ENCODE measurements around the gene TRERF1.

The TRERF1 gene

DNA sequence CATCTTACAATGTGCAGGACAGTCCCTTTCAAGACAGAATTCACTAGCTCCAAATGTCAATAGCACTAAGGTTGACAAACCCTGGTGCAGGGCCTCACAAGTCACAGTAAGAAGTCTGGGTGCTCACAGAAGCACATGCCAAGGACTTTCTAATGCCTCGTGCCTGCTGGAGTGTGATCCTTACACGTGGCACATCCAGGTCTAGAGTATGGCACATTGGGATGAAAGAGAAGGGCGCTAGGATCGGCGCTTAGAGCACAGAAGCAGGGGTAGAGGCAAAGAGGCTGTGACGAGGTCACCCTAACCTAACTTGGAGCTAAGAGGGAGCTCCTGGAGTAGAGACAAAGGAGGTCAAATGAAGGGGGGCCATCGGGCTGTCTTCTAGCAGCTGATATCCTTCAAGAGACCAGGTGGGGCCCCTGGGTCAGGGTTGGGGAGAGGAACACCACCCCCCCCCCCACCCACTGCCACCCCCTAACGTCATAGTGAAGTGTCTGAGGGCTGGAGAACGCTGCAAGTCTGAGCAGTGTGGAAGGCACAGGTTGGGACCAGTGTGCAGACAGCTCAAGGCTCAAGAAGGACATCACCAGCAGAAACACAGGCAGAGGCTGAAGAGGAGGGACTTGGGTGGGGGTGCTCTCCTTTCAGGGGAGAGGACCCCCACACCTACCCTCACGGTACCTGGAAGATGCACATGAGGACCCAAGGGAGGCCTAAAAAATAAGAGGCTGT is 136.3 kb downstream of the TRERF1 start:
- in situ Hi-C loops (cut with MboI; ENCODE audit: low sequenced_read_pairs), result no loop called here

DNA sequence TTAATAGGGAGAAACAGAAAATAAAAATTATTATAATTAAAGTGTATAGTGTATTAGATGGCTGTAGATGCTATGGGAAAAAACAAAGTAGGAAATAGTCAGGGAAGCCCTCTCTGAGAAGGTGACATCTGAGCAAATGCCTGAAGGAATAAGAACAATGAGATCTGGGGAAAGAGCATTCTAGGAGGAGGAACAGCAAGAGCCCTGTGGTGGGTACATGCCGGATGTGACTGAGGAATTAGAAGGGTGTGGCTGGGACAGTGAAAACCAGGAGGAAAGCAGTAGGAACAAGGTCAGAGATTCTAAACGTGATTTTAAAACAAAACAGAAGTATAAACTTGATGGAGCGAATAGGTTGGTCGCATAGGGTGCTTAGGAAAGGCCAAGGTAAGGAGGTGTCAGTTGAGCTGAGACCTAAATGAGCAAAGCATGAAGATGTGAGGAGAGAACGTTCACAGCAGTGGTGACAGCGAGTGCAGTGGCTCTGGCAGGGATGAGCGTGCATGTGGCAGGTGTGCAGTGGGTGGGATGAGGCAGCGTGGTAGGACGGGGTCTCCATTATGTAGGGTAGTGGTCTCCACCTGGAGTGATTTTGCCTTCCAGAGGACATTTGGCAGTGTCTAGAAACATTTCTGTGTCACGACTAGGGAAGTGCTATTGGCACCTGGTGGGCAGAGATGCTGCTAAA is 137.0 kb downstream of the TRERF1 start:
- in situ Hi-C loops (cut with MboI; ENCODE audit: low sequenced_read_pairs), result no loop called here

DNA sequence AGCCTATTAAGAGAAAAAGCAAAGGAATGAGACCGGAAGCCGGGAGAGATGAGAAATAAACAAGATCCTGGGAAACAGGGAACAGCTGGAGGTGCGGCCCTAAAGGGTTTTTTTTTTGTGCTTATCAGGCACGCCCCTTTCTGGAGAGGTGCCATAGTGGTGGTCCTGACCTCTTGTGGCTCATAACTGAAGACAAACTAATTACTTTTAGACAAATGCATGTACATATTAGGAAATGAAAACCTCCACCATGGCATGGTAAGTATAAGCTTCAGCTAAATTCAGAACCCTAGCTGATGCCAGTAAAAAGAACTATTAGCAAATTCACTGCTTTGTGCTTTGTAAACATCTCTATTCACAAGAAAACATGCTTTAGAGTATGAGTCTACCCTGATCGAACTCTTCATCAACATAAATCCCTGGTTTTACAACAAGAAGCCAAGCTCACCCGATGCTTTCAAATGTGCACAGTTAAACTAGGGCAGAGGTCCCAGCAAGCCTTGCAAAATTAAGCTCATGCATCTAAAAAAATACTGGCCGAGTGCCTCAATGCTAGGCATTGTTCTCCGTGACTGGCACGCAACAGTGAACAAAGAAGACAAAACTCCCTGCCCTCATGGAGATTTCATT is 137.7 kb downstream of the TRERF1 start:
- in situ Hi-C loops (cut with MboI; ENCODE audit: low sequenced_read_pairs), result no loop called here

DNA sequence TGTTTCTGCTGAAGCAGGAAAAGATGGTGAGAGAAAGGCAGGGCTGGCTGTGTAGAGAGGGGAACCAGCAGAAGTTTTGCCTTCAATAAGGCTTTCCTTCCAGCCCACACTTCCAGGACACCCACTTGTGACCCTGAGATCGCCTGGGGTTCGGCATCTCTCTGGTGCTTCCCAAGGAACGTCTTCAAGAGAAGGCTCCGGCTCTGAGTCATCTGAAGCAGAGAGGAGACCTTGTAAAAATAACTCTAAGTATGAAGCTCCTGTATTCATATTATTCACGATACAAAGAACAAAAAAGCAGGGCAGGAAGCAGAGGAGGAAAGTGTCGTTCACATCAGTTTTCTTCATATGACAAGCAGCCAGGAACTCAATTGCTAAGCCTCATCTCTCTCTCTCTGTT is 138.7 kb downstream of the TRERF1 start:
- in situ Hi-C loops (cut with MboI; ENCODE audit: low sequenced_read_pairs), result no loop called here

DNA sequence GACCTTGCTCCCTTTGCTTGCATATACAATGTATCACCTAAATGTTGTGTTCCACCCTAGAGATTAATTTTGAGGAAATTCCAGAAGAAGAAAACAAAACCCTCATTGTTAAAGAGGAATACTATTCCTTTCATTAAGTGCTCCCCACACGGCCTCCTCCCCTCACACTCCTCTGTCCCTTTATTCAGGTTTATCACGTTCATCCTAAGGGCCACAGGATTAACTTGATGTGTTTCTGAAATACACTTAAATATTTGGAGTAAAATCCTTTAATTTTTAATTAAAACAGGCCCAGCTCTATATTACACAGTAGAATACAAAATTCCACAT is 144.6 kb downstream of the TRERF1 start:
- in situ Hi-C loops (cut with MboI; ENCODE audit: low sequenced_read_pairs), result no loop called here

DNA sequence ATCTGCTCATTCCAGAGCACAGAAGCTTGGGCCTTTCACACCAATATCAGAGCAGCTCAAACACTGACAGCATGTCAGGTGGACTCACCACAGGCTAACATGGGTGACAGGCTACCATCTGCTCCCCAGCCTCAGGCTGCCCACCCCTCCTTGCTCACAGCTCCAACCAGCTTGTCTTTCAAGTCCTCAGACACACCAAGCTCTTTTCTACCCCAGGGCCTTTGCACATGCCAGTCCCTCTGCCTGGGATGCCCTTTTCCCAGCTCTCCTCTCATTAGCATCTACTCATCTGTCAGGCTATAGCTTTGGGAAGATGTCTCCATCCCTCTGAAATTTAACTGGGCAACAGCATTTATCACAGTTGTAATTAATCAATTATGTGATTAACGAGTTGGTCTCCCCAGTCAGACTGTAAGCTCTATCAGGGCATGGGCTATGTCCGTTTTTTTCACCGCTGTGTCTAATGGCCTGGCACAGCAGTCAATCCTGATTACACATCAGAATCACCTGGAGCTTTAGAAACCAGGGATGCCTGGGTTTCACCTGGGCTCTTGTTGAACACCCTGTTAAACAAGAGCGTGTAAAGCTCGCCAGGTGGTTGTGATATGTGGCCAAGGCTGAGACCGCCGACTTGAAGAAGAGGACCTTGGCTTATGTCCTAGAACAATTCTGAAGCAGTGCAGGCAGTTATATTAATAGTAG is 145.1 kb downstream of the TRERF1 start:
- in situ Hi-C loops (cut with MboI; ENCODE audit: low sequenced_read_pairs), result no loop called here

DNA sequence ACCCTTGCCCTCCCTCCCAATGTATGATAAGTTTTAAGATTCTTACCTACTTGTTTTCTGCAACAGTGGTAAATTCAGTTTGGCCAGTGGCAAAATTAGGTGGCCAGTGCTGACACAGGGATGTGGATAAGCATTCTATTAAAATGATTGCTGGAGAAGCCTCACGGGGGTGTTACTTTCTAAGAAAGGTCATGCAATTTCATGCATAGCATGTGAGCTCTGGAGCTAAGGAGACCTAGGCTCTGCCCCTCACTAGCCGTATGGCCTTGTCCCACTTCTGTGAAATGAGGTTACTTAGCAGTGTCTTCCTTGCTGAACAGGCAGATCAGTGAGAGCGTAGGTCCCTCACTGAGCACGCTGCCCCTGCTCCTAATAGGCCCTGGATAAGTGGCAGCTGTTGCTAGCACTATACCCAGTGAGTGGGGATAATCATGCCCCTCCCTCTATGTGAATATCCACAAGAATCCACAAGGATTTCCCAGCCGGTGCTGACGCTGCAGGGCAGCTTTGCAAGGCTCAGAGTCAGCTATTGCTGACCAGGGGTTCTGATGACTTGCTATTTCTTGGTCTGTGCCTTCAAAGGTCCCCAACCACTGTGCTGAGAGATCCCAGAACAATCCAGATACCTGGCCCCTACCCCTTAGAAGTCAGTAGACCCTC is 147.5 kb downstream of the TRERF1 start:
- in situ Hi-C loops (cut with MboI; ENCODE audit: low sequenced_read_pairs), result no loop called here

DNA sequence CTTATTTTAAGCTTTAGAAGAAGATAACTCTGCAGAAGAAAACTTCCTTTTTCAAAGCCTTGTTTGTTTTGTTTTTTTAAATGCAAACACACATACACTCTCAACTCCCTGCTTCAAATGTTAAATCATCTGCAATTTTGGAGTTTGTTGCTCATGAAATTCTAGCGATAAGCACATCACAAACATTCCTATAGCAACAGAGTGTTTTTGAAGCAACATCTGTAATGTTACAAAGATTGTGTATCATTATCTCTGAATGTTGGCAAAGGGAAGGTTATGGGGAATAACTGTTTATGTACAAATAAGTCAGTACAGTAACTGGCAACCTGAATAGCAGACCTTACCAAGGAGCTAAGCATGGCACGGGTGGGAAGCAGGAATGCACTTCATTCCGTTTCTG is 149.3 kb downstream of the TRERF1 start:
- in situ Hi-C loops (cut with MboI; ENCODE audit: low sequenced_read_pairs), result no loop called here

DNA sequence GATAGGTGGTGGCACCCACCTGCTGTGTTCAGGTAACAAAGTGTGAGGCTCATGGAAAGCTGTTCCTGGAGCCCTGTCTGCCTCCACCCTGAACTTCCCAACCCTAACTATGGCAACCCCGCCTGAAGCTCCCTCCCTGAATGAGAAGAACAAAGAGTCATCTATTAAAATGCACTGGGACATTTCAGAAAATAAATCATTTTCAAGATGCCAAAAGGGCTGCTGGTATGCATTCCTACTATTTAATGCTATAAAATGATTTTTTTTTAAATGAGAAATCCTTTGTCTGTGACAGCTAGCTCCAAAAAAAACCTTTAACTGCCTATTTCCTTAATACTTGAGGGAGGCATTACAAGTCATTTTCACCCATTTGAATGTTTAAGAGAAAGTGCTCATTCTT is 149.7 kb downstream of the TRERF1 start:
- in situ Hi-C loops (cut with MboI; ENCODE audit: low sequenced_read_pairs), result no loop called here

DNA sequence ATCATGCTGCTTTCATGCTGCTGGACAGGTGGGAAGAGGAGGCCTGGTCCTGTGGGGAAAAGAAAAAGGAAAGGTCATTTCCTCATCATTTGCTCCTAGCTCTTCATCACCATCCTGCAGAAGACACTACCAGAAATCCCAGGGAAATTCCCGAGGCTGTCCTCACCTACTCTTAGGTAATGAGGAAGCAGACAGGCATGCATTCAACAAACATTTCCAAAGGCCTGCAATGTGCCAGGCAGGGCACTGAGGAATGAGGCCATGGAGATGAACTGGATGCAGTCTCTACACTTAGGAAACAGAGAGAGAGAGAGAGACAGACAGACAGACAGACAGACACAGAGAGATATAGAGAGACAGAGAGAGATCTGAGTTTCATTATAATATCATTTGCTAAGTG is 151.0 kb downstream of the TRERF1 start:
- in situ Hi-C loops (cut with MboI; ENCODE audit: low sequenced_read_pairs), result no loop called here

DNA sequence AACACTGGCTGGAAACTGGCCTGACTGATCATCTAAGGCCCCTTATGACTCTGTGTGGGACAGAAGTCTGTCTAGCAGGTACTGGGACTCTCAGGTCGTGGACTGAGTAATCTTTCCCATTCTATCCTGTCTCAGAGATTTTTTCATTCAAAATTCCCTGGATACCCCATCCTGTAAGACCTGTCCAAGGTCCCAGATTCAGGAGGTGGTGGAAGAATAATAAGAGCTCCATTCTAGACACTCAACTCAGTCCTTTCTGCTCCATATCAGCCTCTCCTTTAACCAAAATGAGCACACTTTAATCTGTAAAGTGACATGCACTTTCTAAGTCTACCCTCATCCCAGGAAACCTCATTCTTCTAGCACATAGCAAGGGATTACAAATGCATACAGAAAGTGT is 151.5 kb downstream of the TRERF1 start:
- in situ Hi-C loops (cut with MboI; ENCODE audit: low sequenced_read_pairs), result no loop called here

DNA sequence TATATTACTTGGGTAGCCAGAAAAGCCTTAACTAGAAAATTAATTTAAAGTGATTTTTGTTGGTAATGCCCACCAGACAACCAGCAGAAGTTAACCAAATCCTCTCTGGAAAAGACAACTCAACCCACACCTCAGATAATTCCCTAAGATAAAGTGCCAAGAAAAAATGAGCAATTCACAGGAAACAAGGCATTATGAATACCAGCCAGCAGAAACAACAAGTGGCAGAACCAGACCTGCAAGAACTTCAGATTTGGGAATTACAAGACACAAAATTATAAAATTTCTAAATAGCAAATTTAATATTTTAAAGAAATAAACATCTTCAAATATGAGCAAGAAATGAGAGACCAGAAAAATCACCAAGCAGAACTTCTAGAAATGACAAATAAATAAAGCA is 154.1 kb downstream of the TRERF1 start:
- in situ Hi-C loops (cut with MboI; ENCODE audit: low sequenced_read_pairs), result no loop called here

DNA sequence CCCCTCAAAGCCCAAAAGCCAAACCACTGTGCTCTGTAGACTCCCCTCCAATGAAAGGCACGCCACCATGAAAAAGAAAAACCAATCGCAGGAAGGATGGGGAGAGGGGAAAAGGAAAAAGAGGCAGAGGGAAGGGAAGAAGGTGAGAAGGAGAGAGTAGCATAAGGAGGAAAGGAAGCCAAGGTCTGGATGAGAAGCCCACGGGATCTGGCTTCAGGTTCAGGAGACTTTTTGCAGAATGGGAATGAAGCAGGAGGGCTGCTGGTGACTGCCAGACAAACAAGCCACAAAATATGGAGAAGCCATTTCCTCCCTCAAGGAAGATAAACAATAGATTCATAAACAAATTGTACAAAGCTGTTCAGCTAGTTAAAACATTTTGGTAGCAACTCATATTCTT is 155.1 kb downstream of the TRERF1 start:
- in situ Hi-C loops (cut with MboI; ENCODE audit: low sequenced_read_pairs), result no loop called here

DNA sequence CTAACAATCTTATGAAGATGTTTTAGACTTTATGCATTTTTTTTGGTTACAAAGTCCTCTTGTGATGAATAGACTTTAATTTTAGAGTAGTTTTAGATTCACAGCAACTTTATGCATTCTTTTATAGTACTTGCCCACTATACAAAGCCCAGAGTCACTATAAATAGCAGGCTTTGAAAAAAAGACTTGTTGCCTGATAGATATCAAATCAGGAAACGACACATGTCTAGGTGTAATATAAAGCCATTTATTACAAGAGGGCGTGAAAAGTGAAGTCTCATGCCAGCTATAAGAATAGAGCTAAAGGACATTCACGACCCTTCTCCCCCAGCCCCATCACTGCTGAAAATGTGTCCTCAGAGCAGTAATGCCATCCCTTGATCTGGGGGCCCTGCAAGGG is 156.0 kb downstream of the TRERF1 start:
- in situ Hi-C loops (cut with MboI; ENCODE audit: low sequenced_read_pairs), result no loop called here

DNA sequence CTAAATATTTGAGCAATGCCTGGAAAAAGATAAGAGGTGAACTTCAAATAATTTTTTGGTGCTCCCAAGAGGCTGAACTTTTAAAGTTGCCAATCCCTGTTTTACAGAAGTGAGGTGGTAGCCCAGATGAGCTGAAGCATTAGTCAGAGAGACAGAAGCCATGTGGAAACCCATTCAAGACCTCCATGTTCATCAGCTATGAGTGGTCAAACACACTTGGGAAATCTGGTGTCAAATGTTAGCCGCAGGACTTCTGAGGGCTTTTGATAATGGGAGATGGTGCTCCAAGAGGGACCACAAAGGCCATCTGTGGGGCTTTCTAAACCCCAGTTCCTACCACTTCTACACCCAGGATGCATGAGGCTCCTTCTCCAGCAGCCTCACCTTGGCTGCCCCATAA is 156.5 kb downstream of the TRERF1 start:
- in situ Hi-C loops (cut with MboI; ENCODE audit: low sequenced_read_pairs), result no loop called here

DNA sequence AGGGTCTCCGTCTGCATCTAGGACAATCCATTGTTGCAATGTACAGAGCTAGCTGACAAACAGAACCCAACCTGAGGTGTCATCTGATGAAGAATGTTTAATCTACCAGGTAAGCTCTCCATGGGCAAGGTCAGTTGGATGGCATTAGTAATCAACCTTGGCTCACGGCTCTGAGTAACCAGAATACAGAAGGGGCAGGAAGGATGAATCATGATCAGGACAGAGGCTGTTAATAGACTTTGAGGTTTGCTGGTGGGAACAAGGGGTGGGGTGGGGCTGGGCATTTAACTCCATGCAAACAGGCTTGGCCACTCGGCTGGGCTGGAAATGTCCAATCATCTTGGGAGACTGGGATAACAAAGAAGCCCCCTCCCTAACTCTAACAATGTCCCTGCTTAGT is 157.0 kb downstream of the TRERF1 start:
- in situ Hi-C loops (cut with MboI; ENCODE audit: low sequenced_read_pairs), result no loop called here

DNA sequence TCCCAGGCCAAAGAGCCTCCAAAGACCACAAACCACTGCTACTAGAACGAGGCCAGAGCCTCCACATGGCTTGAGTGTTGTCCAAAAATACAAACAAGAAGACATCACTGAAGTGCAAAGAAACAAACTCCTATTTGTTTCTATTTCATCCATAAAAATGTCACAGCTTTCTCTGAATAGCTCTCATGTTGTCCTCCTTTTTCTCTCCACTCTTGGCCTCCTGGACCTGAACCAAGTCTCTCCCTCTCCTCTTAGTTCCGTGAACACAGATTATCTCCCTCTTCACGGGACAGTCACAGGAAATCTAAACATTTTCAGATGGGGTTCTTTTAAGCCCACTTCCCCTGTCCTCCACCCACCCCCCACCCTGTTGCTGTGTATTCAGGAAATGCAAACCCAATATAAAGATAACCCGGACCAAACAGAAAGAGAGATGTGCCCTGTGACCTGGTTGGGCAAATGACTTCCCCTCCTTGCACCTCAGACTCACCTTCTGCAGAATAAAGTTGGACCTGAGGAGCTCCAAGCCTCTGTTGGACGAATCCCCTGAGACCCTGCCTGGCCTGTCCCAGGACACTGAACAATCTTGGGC is 158.2 kb downstream of the TRERF1 start:
- in situ Hi-C loops (cut with MboI; ENCODE audit: low sequenced_read_pairs), result no loop called here

DNA sequence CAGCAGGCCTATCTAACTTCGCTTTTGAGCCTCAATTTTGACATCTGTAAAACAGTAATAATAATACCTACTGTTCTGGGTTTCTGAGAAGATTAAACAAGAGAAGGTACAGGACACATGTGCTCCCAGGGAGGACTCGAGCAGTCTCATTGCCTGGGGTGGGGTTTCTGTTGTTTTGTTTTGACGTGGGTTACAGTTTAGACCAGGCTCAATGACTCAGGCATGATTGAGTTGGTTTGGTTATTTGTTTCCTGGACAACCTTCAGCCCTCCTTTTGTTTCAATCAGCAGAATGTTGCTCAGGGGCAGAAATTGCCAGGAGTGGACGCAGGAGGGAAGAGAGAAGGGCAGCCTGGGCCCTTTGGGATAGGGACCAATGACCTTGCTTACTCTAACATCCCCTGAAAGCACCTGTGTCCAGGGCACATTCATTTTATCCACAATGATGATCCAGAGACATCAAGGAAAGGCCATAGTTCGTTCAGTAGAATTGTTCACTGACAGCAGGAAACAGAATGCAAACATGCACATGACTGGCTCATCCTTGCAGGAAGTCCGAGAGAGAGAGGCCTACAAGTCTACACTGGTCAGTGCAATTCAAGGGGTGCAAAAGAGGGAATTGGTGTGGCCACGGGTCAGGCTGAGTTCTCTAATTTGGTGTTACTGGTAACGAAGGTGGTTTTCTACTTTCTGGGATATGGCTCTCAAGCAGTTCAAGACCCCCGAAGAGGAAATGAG is 159.6 kb downstream of the TRERF1 start:
- in situ Hi-C loops (cut with MboI; ENCODE audit: low sequenced_read_pairs), result no loop called here

DNA sequence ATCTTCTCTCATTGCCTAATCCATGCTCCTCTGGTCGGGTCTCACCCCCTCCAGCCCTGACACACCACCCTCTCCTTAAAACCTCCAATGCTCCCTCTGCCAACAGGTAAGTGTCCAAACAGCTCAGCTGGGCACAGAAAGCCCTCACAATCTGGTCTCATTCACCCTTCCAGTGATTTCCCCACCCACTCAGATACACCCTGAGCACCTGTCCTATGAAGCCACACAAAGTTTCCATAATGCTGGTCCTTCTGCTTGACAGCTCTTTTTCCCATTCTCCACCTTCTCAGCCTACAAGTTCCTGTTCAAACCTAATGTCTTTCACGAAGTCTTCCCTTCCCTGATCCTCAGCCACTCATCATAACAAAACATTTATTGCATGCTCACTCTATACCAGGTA is 164.0 kb downstream of the TRERF1 start:
- in situ Hi-C loops (cut with MboI; ENCODE audit: low sequenced_read_pairs), result no loop called here

DNA sequence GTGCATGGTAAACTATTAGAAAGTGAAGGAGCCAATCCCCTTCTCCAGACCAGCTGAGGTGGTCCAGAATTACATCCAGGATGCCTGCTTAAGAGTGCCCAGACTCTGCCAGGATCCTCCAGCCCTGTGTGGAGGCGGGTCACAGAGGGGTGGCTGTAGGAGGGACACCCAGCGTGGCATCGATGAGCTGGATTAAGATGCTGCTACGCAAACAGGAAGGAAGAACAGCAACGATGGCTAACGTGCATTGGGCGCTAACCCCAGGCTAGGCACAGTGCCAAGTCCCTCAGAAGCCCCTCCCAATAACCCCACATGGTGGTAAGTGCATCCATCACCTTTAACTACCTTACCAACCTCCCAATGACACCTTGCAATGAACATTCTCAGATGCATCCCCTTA is 170.2 kb downstream of the TRERF1 start:
- in situ Hi-C loops (cut with MboI; ENCODE audit: low sequenced_read_pairs), result no loop called here
